HFF-Myc (cell line): ENCODE measurements around the gene ARL13B.
A peak's percentile ranks its signal among the peaks of the same experiment; 100 is the strongest.

Source experiments
- DNase-seq: peaks from one replicate; pipeline ENCODE4 v3.0.0-alpha.2; 2011; ENCODE audit warnings: low read depth; ENCODE audit errors: extremely low read depth
- H3K4me3 ChIP-seq: replicated peaks from 2 replicates; pipeline ENCODE4 v1.5.1; 2011; ENCODE audit warnings: low read depth, mild to moderate bottlenecking, control low read depth, low read length
- CTCF ChIP-seq: IDR thresholded peaks from 2 replicates; pipeline ENCODE4 v1.5.1; 2012; ENCODE audit warnings: mild to moderate bottlenecking, low read depth, low read length, control low read depth; ENCODE audit errors: missing control alignments

ARL13B gene

GRCh38 chr3:93994056-93994455 lies 14.1 kb downstream of the ARL13B start:
- no peak overlapping the region for H3K4me3 ChIP-seq
- DNase-seq, result no peak
- TF ChIP-seq CTCF, result no peak

GRCh38 chr3:94001191-94001590 lies 21.2 kb downstream of the ARL13B start:
- no peak for TF ChIP-seq CTCF
- DNase-seq, result no peak
- no peak overlapping the region for H3K4me3 ChIP-seq

GRCh38 chr3:94001827-94002495 lies 22.0 kb downstream of the ARL13B start:
- no peak for DNase-seq
- TF ChIP-seq CTCF, result no peak
- no peak overlapping the region for H3K4me3 ChIP-seq

- peak; percentile 65 for TF ChIP-seq CTCF
- peak; percentile 56 for DNase-seq
- no peak overlapping the region for H3K4me3 ChIP-seq
Observed at GRCh38 chr3:94004301-94004910, 24.5 kb downstream of the ARL13B start.

GRCh38 chr3:94008253-94008652 lies 28.3 kb downstream of the ARL13B start:
- TF ChIP-seq CTCF, result no peak
- no peak overlapping the region for H3K4me3 ChIP-seq
- no peak for DNase-seq

GRCh38 chr3:94009608-94010007 lies 29.7 kb downstream of the ARL13B start:
- DNase-seq, result no peak
- no peak for TF ChIP-seq CTCF
- H3K4me3 ChIP-seq, result no peak overlapping the region
